ENCODE results near the gene F12.

- TF ChIP-seq CTCF (IDR thresholded peaks at IDR 0.05) = no peak
- TF ChIP-seq POLR2A (IDR thresholded peaks at IDR 0.05) = no peak
- no peak for TF ChIP-seq EP300 (IDR thresholded peaks at IDR 0.05)
Measured at GRCh38 chr5:177412603-177413233, 3.4 kb upstream of the F12 start.
